Endothelial cell of umbilical vein (primary cell): ENCODE results near the gene LOXL4. TPM values are rescaled to one million over a fixed set of nuclear protein-coding genes. Genes with fewer than 3 reads are reported as not detected.

Experiments used
- BruUV-seq: library from RNA; stranded (reverse); fragments of 400-500 nt; replicated peaks from 2 replicates; lab custom pipeline; 2021; lab: Mats Ljungman, UMichigan
- CTCF ChIA-PET: fragments of 300-600, 350-600 bp; sonication (Branson Sonifier 250); formaldehyde crosslinking; loops from one replicate; lab custom pipeline; 2021; ENCODE audit warnings: antibody characterized with exemption, inconsistent platforms; lab: Charles Lee
- POLR2A ChIA-PET: fragments of 300-600, 350-600 bp; sonication (Branson Sonifier 250); formaldehyde crosslinking; loops from one replicate; lab custom pipeline; 2021; ENCODE audit warnings: antibody characterized with exemption, inconsistent platforms; lab: Charles Lee
- DNase-seq: peaks from one replicate; pipeline ENCODE4 v3.0.0-alpha.2; 2011; ENCODE audit warnings: low read depth, low spot score
- FAIRE-seq: peaks from 2 replicates; lab custom pipeline; 2011; peaks lifted over from hg19 to GRCh38; lab: Jason Lieb, UNC
- H2AFZ ChIP-seq: 2 replicates; pipeline ENCODE4 v1.6.0; 2012; ENCODE audit warnings: low read depth, low read length, control low read depth, inconsistent platforms
- H3K27ac ChIP-seq: 2 replicates; pipeline ENCODE4 v1.5.1; 2011; ENCODE audit warnings: low read depth, mild to moderate bottlenecking, control low read depth, low read length, moderate library complexity; ENCODE audit not compliant: insufficient read depth
- H3K27me3 ChIP-seq, 2 experiments: 2 replicates each; pipeline versions ENCODE4 v1.6.0 to v1.6.1; 2011; ENCODE audit warnings: low read length in 2 of 2, mixed read lengths in 1 of 2; ENCODE audit not compliant: control insufficient read depth in 2 of 2, insufficient read depth in 2 of 2
- H3K36me3 ChIP-seq, 2 experiments: 2 replicates in 1 of 2; 3 replicates in 1 of 2; pipeline ENCODE4 v1.5.1; 2011; ENCODE audit warnings: low read length in 2 of 2, mild to moderate bottlenecking in 1 of 2, moderate library complexity in 1 of 2; ENCODE audit not compliant: control insufficient read depth in 2 of 2, insufficient read depth in 2 of 2; ENCODE audit errors: extremely low read depth in 1 of 2
- H3K4me1 ChIP-seq: 3 replicates; pipeline ENCODE4 v1.5.1; 2011; ENCODE audit warnings: mild to moderate bottlenecking, low read length; ENCODE audit not compliant: control insufficient read depth, insufficient read depth; ENCODE audit errors: extremely low read depth
- H3K4me2 ChIP-seq: 2 replicates; pipeline ENCODE4 v1.6.1; 2011; ENCODE audit warnings: low read length, control low read depth, mixed read lengths; ENCODE audit not compliant: insufficient read depth
- H3K4me3 ChIP-seq, 3 experiments: fragments of 200-600 bp in 1 of 3; sonication (generic), shearing (Covaris generic) in 1 of 3; replicated peaks in 1 of 3; 2 replicates each; pipeline ENCODE4 v1.5.1; 2011 to 2016; ENCODE audit warnings: control low read depth in 3 of 3, low read length in 3 of 3, mild to moderate bottlenecking in 2 of 3, inconsistent platforms in 1 of 3, low read depth in 1 of 3, moderate library complexity in 1 of 3; ENCODE audit not compliant: insufficient read depth in 1 of 3
- H3K79me2 ChIP-seq: 2 replicates; pipeline ENCODE4 v1.6.0; 2012; ENCODE audit warnings: low read length, inconsistent platforms; ENCODE audit not compliant: control insufficient read depth, insufficient read depth
- H3K9ac ChIP-seq: replicated peaks from 2 replicates; pipeline ENCODE3; 2011; ENCODE audit warnings: low read length, control low read depth; ENCODE audit not compliant: insufficient read depth; ENCODE audit errors: extremely low read depth
- H3K9me1 ChIP-seq: replicated peaks from 3 replicates; pipeline ENCODE4 v1.6.0; 2011; ENCODE audit warnings: mild to moderate bottlenecking, low read length; ENCODE audit not compliant: control insufficient read depth, insufficient read depth; ENCODE audit errors: extremely low read depth
- H3K9me3 ChIP-seq: replicated peaks from 2 replicates; pipeline ENCODE4 v1.5.1; 2012; ENCODE audit warnings: low read length, inconsistent platforms; ENCODE audit not compliant: control insufficient read depth, insufficient read depth
- H4K20me1 ChIP-seq: replicated peaks from 2 replicates; pipeline ENCODE3; 2011; ENCODE audit warnings: mild to moderate bottlenecking, low read length; ENCODE audit not compliant: control insufficient read depth, insufficient read depth; ENCODE audit errors: extremely low read depth
- CTCF ChIP-seq, 2 donors: IDR thresholded peaks; 1 replicate in 1 of 2; 2 replicates in 1 of 2; pipeline ENCODE4 v1.5.1; 2011; ENCODE audit warnings: low read length in 2 of 2, mild to moderate bottlenecking in 2 of 2, moderate library complexity in 2 of 2, control low read depth in 1 of 2, inconsistent platforms in 1 of 2, low read depth in 1 of 2; ENCODE audit not compliant: insufficient read depth in 1 of 2; ENCODE audit errors: extremely low read depth in 1 of 2
- EZH2 ChIP-seq: IDR thresholded peaks from 2 replicates; pipeline ENCODE4 v1.6.1; 2012; ENCODE audit warnings: borderline replicate concordance, low read depth, mild to moderate bottlenecking, moderate library complexity, low read length, inconsistent platforms; ENCODE audit not compliant: severe bottlenecking
- FOS ChIP-seq: IDR thresholded peaks from 2 replicates; pipeline ENCODE4 v1.6.1; 2011; ENCODE audit warnings: mild to moderate bottlenecking, low read length, moderate library complexity, borderline replicate concordance; ENCODE audit not compliant: insufficient read depth
- GATA2 ChIP-seq: IDR thresholded peaks from 2 replicates; pipeline ENCODE4 v1.7.0; 2011; ENCODE audit warnings: low read depth, mild to moderate bottlenecking, moderate library complexity, mixed read lengths, low read length; ENCODE audit not compliant: insufficient read length, insufficient read depth
- JUN ChIP-seq: IDR thresholded peaks from 2 replicates; pipeline ENCODE4 v1.6.1; 2011; ENCODE audit warnings: borderline replicate concordance, low read depth; ENCODE audit not compliant: insufficient read length, insufficient read depth
- MAX ChIP-seq: IDR thresholded peaks from 2 replicates; pipeline ENCODE4 v1.6.1; 2011; ENCODE audit not compliant: insufficient read depth, insufficient read length
- MYC ChIP-seq: IDR thresholded peaks from one replicate; pipeline ENCODE4 v1.6.1; 2011; ENCODE audit warnings: mild to moderate bottlenecking, low read depth, low read length
- POLR2A ChIP-seq: IDR thresholded peaks from 2 replicates; pipeline ENCODE4 v1.6.1; 2012; ENCODE audit warnings: low read depth, mild to moderate bottlenecking, control low read depth, low read length
- POLR2AphosphoS5 ChIP-seq: IDR thresholded peaks from 2 replicates; pipeline ENCODE4 v1.6.1; 2012; ENCODE audit warnings: low read depth, mild to moderate bottlenecking, control low read depth, low read length, moderate library complexity; ENCODE audit not compliant: insufficient read depth
- dilution Hi-C: fragments of 300-500 bp; cut with MboI; formaldehyde crosslinking; loops from one replicate; pipeline ENCODE4 v1.15.0; 2019; ENCODE audit warnings: low sequenced_read_pairs; ENCODE audit not compliant: extremely low pct_ligation_motif_present
- intact Hi-C: fragments of 100-400 bp; cut with micrococcal nuclease; formaldehyde crosslinking; loops from one replicate; pipeline ENCODE4 v1.10.0; 2022
- polyA plus RNA-seq, 4 experiments: library from polyadenylated mRNA; depleted of rRNA in 3 of 4; stranded (reverse) in 3 of 4; unstranded in 1 of 4; fragments of >200 nt; gene quantifications; 2 replicates each; pipeline versions ENCODE4 v1.2.1 to v1.2.3, GENCODE V29; 2011 to 2012; ENCODE audit warnings: missing spikeins in 1 of 4
- total RNA-seq: library from RNA; stranded (reverse); gene quantifications from 2 replicates; pipeline ENCODE4 v1.2.3, GENCODE V29; 2021

Gene LOXL4
- total and polyA plus RNA-seq, 2 donors (not counting 3 experiments of a cell fraction or from before 2014, with no cell fraction given), result 1.4 to 1.9 TPM

- H3K4me3 ChIP-seq, result no peak overlapping the region
- TF ChIP-seq POLR2A (no peak), GATA2 (no peak), MYC (no peak), POLR2AphosphoS5 (no peak), CTCF (IDR thresholded peaks at IDR 0.05; ENCODE audit: extremely low read depth in 1 of 2, insufficient read depth in 1 of 2, low read depth in 1 of 2, low read length in 2 of 2) (no peak), FOS (no peak), MAX (no peak), JUN (no peak), EZH2 (no peak)
- no peak overlapping the region for H3K4me2 ChIP-seq
- ChIA-PET CTCF (interaction anchor here (0.6 to 1.6 kb wide), 3 partner anchors 11 to 962 kb away, joined by 3 to 5 read pairs (median 4); no protein-coding TSS in a partner anchor), POLR2A (no interaction called here)
- no peak overlapping the region for H3K27ac ChIP-seq
- H3K9me1 ChIP-seq, result no peaks in the 10 kb centered on the region
- no peak for DNase-seq
- no peaks in the 10 kb centered on the region for H3K9me3 ChIP-seq
- dilution Hi-C loops, result no loop called here
- H3K4me1 ChIP-seq, result no peaks in the 10 kb centered on the region
- no peaks in the 10 kb centered on the region for H3K79me2 ChIP-seq
- BruUV-seq, result no TSS peak
- H3K9ac ChIP-seq, result no peak overlapping the region
- H3K36me3 ChIP-seq, result peaks cover 0 to 2% of the 10 kb centered on the region in 2 experiments
- intact Hi-C loops, result no loop called here
- FAIRE-seq, result no peak
- H3K27me3 ChIP-seq, result no peaks in the 10 kb centered on the region
- no peak overlapping the region for H2AFZ ChIP-seq
- H4K20me1 ChIP-seq, result no peaks in the 10 kb centered on the region
Observed at GRCh38 chr10:98253499-98253898, 14.5 kb downstream of the LOXL4 start.
